KMS-11 (cell line): Measurements from ENCODE around the gene TREML4.

Experiments
- H2AFZ ChIP-seq: fragments of 200-600 bp; sonication (generic); 2 replicates; pipeline ENCODE4 v1.6.1; 2016; ENCODE audit warnings: antibody characterized with exemption, mixed run types, low read depth
- H3K27ac ChIP-seq: fragments of 200-600 bp; sonication (generic); 2 replicates; pipeline ENCODE4 v1.6.1; 2016; ENCODE audit warnings: mild to moderate bottlenecking, mixed run types
- H3K27me3 ChIP-seq: fragments of 200-600 bp; sonication (generic); 2 replicates; pipeline ENCODE4 v1.6.1; 2017; ENCODE audit warnings: mild to moderate bottlenecking, low read depth, mixed run types, moderate library complexity; ENCODE audit not compliant: insufficient read depth
- H3K36me3 ChIP-seq: fragments of 200-600 bp; sonication (generic); 2 replicates; pipeline ENCODE4 v1.6.1; 2017; ENCODE audit warnings: mild to moderate bottlenecking, mixed run types; ENCODE audit not compliant: insufficient read depth
- H3K4me1 ChIP-seq: fragments of 200-600 bp; sonication (generic); 2 replicates; pipeline ENCODE4 v1.6.1; 2016; ENCODE audit warnings: mild to moderate bottlenecking, low read depth, mixed run types; ENCODE audit not compliant: poor library complexity, severe bottlenecking
- H3K4me2 ChIP-seq: fragments of 200-600 bp; sonication (generic); 2 replicates; pipeline ENCODE4 v1.7.0; 2016; ENCODE audit warnings: mild to moderate bottlenecking, mixed run types
- H3K4me3 ChIP-seq: fragments of 200-600 bp; sonication (generic); IDR thresholded peaks from 2 replicates; pipeline ENCODE4 v1.6.1; 2017; ENCODE audit warnings: low read depth, low read length, mixed read lengths; ENCODE audit not compliant: insufficient read depth
- H3K79me2 ChIP-seq: fragments of 200-600 bp; sonication (generic); 2 replicates; pipeline ENCODE4 v1.6.1; 2016; ENCODE audit warnings: low read depth, mixed run types; ENCODE audit not compliant: insufficient read depth
- H3K9ac ChIP-seq: fragments of 200-600 bp; sonication (generic); 2 replicates; pipeline ENCODE4 v1.6.1; 2016; ENCODE audit warnings: mild to moderate bottlenecking, mixed run types
- H4K20me1 ChIP-seq: fragments of 200-600 bp; sonication (generic); 2 replicates; pipeline ENCODE4 v1.6.1; 2016; ENCODE audit warnings: mild to moderate bottlenecking, mixed run types; ENCODE audit not compliant: insufficient read depth
- TF ChIP-seq, protein P1 (sequence below): fragments of 200-600 bp; sonication (generic); conservative IDR thresholded peaks from 2 replicates; pipeline ENCODE4 v1.6.1; 2017; ENCODE audit warnings: low read depth, mild to moderate bottlenecking, antibody characterized with exemption, low read length, moderate library complexity, mixed read lengths

The TREML4 gene

DNA sequence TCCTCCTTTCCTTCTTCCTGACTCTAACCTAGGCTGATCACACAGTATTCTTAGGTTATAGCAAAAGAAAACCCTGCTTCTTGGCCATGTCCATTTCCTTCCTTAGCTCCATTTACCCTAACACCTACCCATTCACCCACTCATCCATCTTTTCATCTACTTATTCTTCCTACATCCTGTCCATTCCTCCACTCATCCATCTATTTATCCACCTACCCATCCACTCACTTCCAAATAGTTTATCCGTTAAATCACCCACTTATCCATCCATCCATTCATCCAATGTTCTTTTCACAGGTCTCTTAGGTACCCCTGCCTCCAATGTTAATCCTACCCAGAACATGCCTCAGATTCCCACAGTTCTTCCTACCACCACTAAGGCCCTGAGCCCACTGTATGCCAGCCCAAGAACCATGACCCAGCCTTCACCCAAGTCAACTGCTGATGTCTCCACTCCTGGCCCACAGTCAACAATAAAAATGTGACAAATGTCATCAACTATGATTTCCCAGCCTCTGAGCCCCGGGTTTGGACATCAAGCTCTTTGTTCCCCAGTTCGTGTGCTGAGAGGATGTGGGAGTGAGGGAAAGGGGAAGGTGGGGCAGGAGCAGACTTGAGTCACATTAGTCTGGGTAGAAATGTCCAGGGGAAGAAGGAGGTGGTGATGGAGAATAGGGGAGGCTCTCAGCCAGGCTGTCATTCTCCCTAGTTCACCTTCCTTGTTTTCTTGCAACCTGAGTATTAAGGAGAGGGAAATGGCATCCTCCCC is 24.4 kb downstream of the TREML4 start:
- Histone ChIP-seq H3K27me3 (no peaks in the 10 kb centered on the region), H3K4me3 (no peak overlapping the region), H3K9ac (no peak overlapping the region), H2AFZ (no peak overlapping the region), H3K27ac (no peak overlapping the region), H3K4me2 (no peak overlapping the region; the same call in 1 of the 2 replicates), H3K36me3 (no peaks in the 10 kb centered on the region), H3K79me2 (no peaks in the 10 kb centered on the region), H4K20me1 (no peaks in the 10 kb centered on the region), H3K4me1 (peaks cover 59% of the 10 kb centered on the region)
- TF ChIP-seq, protein P1, sequence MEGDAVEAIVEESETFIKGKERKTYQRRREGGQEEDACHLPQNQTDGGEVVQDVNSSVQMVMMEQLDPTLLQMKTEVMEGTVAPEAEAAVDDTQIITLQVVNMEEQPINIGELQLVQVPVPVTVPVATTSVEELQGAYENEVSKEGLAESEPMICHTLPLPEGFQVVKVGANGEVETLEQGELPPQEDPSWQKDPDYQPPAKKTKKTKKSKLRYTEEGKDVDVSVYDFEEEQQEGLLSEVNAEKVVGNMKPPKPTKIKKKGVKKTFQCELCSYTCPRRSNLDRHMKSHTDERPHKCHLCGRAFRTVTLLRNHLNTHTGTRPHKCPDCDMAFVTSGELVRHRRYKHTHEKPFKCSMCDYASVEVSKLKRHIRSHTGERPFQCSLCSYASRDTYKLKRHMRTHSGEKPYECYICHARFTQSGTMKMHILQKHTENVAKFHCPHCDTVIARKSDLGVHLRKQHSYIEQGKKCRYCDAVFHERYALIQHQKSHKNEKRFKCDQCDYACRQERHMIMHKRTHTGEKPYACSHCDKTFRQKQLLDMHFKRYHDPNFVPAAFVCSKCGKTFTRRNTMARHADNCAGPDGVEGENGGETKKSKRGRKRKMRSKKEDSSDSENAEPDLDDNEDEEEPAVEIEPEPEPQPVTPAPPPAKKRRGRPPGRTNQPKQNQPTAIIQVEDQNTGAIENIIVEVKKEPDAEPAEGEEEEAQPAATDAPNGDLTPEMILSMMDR: no peak

DNA sequence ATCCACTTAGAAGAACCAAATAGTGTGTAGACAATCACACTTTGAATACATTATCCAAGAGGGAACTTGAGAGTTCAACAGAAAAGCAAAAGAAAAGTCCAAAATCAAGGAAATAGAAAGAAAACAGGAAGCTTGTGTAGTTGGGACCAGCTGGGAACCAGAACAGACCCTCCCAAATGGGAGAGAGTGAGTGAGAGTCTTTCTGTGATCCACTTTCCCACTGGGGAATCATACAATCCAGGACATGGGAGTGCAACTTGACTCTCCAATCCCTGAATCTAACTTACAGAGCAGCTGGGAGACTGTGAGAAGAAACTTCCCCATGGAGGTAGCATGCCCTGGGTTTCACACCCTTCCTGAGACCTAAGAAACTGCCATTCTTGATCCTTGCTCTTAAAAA is 27.0 kb downstream of the TREML4 start:
- peak overlapping the region; percentile 92 for H3K27ac ChIP-seq
- TF ChIP-seq, protein P1: no peak
- peak overlapping the region; percentile 87 for H3K4me2 ChIP-seq

DNA sequence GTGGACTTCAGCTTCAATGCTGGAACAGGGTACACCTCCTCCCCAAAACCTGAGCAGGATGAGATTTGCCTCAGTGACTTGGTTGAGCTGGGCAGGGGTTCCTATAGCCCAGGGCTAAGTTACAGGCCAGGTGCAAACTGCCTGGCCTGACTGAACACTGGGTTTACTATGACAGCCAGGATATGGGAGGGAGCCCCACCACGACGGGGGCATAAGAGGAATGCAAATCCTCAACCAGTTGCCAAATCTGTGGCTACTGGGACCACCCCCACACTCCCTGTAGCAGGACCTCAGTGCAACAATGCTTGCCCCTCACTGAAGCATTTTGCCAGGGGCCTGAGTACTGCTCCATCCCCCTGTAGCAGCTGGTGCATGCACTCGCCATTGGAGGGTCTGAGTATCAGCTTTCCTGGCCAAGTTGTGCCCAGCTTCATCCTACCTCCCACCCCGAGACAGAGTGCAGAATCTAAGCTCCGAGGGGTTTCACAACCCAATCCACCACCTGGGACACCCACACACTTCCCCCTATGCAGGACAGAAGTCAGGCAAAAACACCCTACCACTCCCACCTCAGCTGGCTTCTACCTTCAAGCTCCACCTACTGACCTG is 27.6 kb downstream of the TREML4 start:
- Histone ChIP-seq H3K4me1 (peaks cover 66% of the 10 kb centered on the region), H3K27me3 (no peaks in the 10 kb centered on the region), H3K79me2 (no peaks in the 10 kb centered on the region), H3K4me3 (no peak overlapping the region), H4K20me1 (no peaks in the 10 kb centered on the region), H2AFZ (peak overlapping the region; percentile 9; the same call in 1 of the 2 replicates), H3K27ac (peak overlapping the region; percentile 92), H3K9ac (peak overlapping the region; percentile 46; the same call in 1 of the 2 replicates), H3K36me3 (no peaks in the 10 kb centered on the region), H3K4me2 (peak overlapping the region; percentile 87)
- TF ChIP-seq, protein P1: no peak

More for the DNA sequence above, 27.0 kb downstream of the TREML4 start:
- Histone ChIP-seq H3K9ac (peak overlapping the region; percentile 46; the same call in 1 of the 2 replicates), H3K4me1 (peaks cover 66% of the 10 kb centered on the region), H3K4me3 (no peak overlapping the region), H3K36me3 (no peaks in the 10 kb centered on the region), H3K27me3 (no peaks in the 10 kb centered on the region), H4K20me1 (no peaks in the 10 kb centered on the region), H2AFZ (peak overlapping the region; percentile 9; the same call in 1 of the 2 replicates), H3K79me2 (no peaks in the 10 kb centered on the region)

DNA sequence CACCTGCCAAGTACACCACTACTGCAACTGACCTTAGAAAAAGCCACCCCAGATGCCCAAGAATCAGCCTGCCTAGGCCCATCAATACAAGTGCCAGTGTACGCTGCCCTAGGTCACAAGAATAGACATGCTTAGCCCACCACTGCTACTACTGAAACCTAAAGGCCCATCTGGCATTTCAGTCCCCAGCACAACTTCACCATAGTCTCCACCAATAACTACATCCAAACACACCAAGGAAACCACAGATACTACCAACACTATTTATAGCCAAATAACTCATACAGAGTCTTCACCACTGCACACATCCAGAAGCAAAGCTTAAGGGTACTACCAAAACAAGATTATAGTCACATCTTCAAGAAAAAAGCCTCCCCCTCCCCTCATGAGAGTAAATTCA is 28.2 kb downstream of the TREML4 start:
- H3K4me2 ChIP-seq: peak overlapping the region; percentile 87
- H3K4me1 ChIP-seq: peaks cover 66% of the 10 kb centered on the region
- H3K36me3 ChIP-seq: no peaks in the 10 kb centered on the region
- TF ChIP-seq, protein P1: no peak
- peak overlapping the region; percentile 48; the same call in 1 of the 2 replicates for H2AFZ ChIP-seq
- peak overlapping the region; percentile 92 for H3K27ac ChIP-seq
- H3K4me3 ChIP-seq: no peak overlapping the region
- no peaks in the 10 kb centered on the region for H3K79me2 ChIP-seq
- no peaks in the 10 kb centered on the region for H3K27me3 ChIP-seq
- no peaks in the 10 kb centered on the region for H4K20me1 ChIP-seq
- H3K9ac ChIP-seq: peak overlapping the region; percentile 46; the same call in 1 of the 2 replicates
